GM12874 (cell line): ENCODE measurements around the gene SCNN1B.
A peak's percentile ranks its signal among the peaks of the same experiment; 100 is the strongest.

Experiments
- TF ChIP-seq, protein P1 (sequence below): IDR thresholded peaks from 2 replicates; pipeline ENCODE4 v1.5.1; 2011; ENCODE audit warnings: low read depth, mild to moderate bottlenecking, control low read depth, low read length, moderate library complexity; ENCODE audit not compliant: insufficient read depth

SCNN1B gene

GRCh38 chr16:23348579-23349469 lies 46.7 kb downstream of the SCNN1B start:
- TF ChIP-seq, protein P1, sequence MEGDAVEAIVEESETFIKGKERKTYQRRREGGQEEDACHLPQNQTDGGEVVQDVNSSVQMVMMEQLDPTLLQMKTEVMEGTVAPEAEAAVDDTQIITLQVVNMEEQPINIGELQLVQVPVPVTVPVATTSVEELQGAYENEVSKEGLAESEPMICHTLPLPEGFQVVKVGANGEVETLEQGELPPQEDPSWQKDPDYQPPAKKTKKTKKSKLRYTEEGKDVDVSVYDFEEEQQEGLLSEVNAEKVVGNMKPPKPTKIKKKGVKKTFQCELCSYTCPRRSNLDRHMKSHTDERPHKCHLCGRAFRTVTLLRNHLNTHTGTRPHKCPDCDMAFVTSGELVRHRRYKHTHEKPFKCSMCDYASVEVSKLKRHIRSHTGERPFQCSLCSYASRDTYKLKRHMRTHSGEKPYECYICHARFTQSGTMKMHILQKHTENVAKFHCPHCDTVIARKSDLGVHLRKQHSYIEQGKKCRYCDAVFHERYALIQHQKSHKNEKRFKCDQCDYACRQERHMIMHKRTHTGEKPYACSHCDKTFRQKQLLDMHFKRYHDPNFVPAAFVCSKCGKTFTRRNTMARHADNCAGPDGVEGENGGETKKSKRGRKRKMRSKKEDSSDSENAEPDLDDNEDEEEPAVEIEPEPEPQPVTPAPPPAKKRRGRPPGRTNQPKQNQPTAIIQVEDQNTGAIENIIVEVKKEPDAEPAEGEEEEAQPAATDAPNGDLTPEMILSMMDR = peak; percentile 38

- TF ChIP-seq, protein P1 = no peak
Measured at GRCh38 chr16:23351360-23351759, 49.3 kb downstream of the SCNN1B start.

DNA sequence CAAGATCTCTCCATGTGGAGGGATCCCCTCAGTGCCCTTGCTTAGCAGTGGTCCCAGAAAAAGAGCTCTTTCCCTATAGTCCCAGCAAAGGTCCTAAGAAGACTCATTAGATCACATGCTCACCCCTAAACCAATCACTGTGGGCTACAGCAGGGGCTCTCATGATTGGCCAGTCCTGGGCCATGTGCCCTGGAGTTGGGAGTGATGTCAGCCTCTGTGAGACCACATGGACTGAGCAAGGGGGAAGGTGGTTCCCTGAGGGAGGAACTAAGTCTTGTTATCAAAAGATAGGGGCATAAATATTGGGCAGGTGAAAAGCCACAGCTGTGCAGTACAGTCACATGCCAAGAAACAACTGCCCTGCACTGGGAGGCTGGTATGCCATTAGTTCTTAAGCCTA lies 51.3 kb downstream of the SCNN1B start:
- TF ChIP-seq, protein P1 = no peak

DNA sequence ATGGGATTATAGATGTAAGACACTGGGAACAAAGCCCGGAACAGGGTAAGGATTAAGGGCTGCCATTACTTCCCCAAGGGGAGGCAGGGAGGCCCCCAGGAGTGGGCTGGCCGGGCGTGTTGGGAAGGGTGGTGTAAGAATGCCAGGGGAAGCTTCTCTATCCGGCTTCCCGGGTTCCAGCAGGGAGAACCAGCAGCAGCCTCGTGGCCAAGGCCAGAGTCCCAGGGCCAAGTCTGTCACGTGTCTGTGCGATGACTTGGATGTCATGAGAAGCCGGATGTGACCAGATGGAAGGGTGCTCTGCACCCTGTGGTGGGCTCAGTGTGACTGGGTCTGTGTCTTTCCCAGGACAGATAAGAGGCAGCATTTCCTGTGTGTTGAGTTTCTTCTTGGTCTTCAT lies 52.1 kb downstream of the SCNN1B start:
- TF ChIP-seq, protein P1 = no peak

GRCh38 chr16:23355106-23355670 lies 53.1 kb downstream of the SCNN1B start:
- TF ChIP-seq, protein P1 = no peak

GRCh38 chr16:23356941-23357340 lies 54.8 kb downstream of the SCNN1B start:
- TF ChIP-seq, protein P1 = no peak

- TF ChIP-seq, protein P1 = no peak
Measured at GRCh38 chr16:23357761-23358290, 55.7 kb downstream of the SCNN1B start.
